IPS-NIHi7 (cell line): ENCODE results near the gene RPS6KC1.

ENCODE experiments used
- DNase-seq: peaks from one replicate; pipeline ENCODE4 v3.0.0; 2012; ENCODE audit warnings: mixed read lengths; ENCODE audit errors: extremely low spot score

The RPS6KC1 gene

GRCh38 chr1:213221209-213221608, 170.2 kb downstream of the RPS6KC1 start:
- DNase-seq: no peak

GRCh38 chr1:213227458-213227857, 176.4 kb downstream of the RPS6KC1 start:
- DNase-seq: no peak

GRCh38 chr1:213231795-213232231, 180.8 kb downstream of the RPS6KC1 start:
- DNase-seq: peak; percentile 53

GRCh38 chr1:213242883-213243282, 191.8 kb downstream of the RPS6KC1 start:
- DNase-seq: no peak

GRCh38 chr1:213244664-213245091, 193.6 kb downstream of the RPS6KC1 start:
- peak; percentile 56 for DNase-seq

GRCh38 chr1:213245260-213245910, 194.3 kb downstream of the RPS6KC1 start:
- DNase-seq: no peak

- DNase-seq: no peak
These were observed 196.0 kb downstream of the RPS6KC1 start for GRCh38 chr1:213247038-213247437.

GRCh38 chr1:213249395-213249794, 198.4 kb downstream of the RPS6KC1 start:
- DNase-seq: no peak

GRCh38 chr1:213250041-213250440, 199.0 kb downstream of the RPS6KC1 start:
- no peak for DNase-seq

GRCh38 chr1:213250446-213250845, 199.4 kb downstream of the RPS6KC1 start:
- no peak for DNase-seq

- DNase-seq: no peak
These were observed 200.9 kb downstream of the RPS6KC1 start for GRCh38 chr1:213251972-213252371.

- DNase-seq: no peak
These were observed 205.5 kb downstream of the RPS6KC1 start for GRCh38 chr1:213256438-213257087.

GRCh38 chr1:213260311-213261075, 209.5 kb downstream of the RPS6KC1 start:
- peak; percentile 38 for DNase-seq

- no peak for DNase-seq
These were observed 213.5 kb downstream of the RPS6KC1 start for GRCh38 chr1:213264531-213264930.

GRCh38 chr1:213266983-213267772, 216.1 kb downstream of the RPS6KC1 start:
- DNase-seq: no peak

GRCh38 chr1:213268221-213268620, 217.2 kb downstream of the RPS6KC1 start:
- no peak for DNase-seq

- DNase-seq: no peak
These were observed 218.8 kb downstream of the RPS6KC1 start for GRCh38 chr1:213269829-213270228.

- no peak for DNase-seq
These were observed 222.5 kb downstream of the RPS6KC1 start for GRCh38 chr1:213273546-213273945.

- DNase-seq: no peak
These were observed 223.1 kb downstream of the RPS6KC1 start for GRCh38 chr1:213274140-213274539.

- DNase-seq: no peak
These were observed 224.3 kb downstream of the RPS6KC1 start for GRCh38 chr1:213275293-213275692.

- no peak for DNase-seq
These were observed 225.2 kb downstream of the RPS6KC1 start for GRCh38 chr1:213276236-213276635.

GRCh38 chr1:213277036-213277435, 226.0 kb downstream of the RPS6KC1 start:
- no peak for DNase-seq
